HepG2 (cell line): ENCODE results near the gene FUOM. TPM values are rescaled to one million over a fixed set of nuclear protein-coding genes. Genes with fewer than 3 reads are reported as not detected.
A peak's percentile ranks its signal among the peaks of the same experiment; 100 is the strongest.

Source experiments
- ATAD3A ChIP-seq: sonication (generic); formaldehyde crosslinking; IDR thresholded peaks from 2 replicates; pipeline ENCODE4 v1.4.0; 2020; ENCODE audit warnings: missing genetic modification reagents
- ELF3 ChIP-seq: IDR thresholded peaks from 2 replicates; pipeline ENCODE4 v1.6.1; 2016; ENCODE audit warnings: missing genetic modification reagents, missing compliant biosample characterization
- GMEB2 ChIP-seq: IDR thresholded peaks from 2 replicates; pipeline ENCODE4 v1.6.1; 2016; ENCODE audit warnings: missing biosample characterization, missing genetic modification reagents, low read depth
- JUNB ChIP-seq: sonication (generic); formaldehyde crosslinking; IDR thresholded peaks from 2 replicates; pipeline ENCODE4 v1.8.0; 2022; ENCODE audit warnings: missing genetic modification reagents, mild to moderate bottlenecking, borderline replicate concordance
- KAT8 ChIP-seq: IDR thresholded peaks from 2 replicates; pipeline ENCODE4 v1.6.1; 2016; ENCODE audit warnings: missing genetic modification reagents, missing compliant biosample characterization
- MEIS1 ChIP-seq: sonication (generic); formaldehyde crosslinking; IDR thresholded peaks from 2 replicates; pipeline ENCODE4 v1.9.0; 2021; ENCODE audit warnings: mild to moderate bottlenecking, missing genetic modification reagents, moderate library complexity, borderline replicate concordance
- PHF20 ChIP-seq: sonication (generic); formaldehyde crosslinking; IDR thresholded peaks from 2 replicates; pipeline ENCODE4 v1.5.0; 2020; ENCODE audit warnings: mild to moderate bottlenecking, missing genetic modification reagents
- TCF12 ChIP-seq, 2 experiments: fragments of 450-650 bp in 1 of 2; sonication (generic) in 1 of 2; formaldehyde crosslinking in 1 of 2; IDR thresholded peaks; 2 replicates each; pipeline versions ENCODE4 v1.6.1 to v1.8.0; 2017 to 2022; ENCODE audit warnings: antibody characterized with exemption in 1 of 2, mild to moderate bottlenecking in 1 of 2, missing genetic modification reagents in 1 of 2, moderate library complexity in 1 of 2
- TCF7L2 ChIP-seq: IDR thresholded peaks from 2 replicates; pipeline ENCODE4 v1.6.1; 2011; ENCODE audit warnings: mild to moderate bottlenecking, low read depth, low read length, moderate library complexity
- WIZ ChIP-seq: sonication (generic); formaldehyde crosslinking; IDR thresholded peaks from 2 replicates; pipeline ENCODE4 v1.5.1; 2020; ENCODE audit warnings: mild to moderate bottlenecking, missing genetic modification reagents
- XRCC5 ChIP-seq: fragments of 200-400 bp; formaldehyde crosslinking; optimal IDR thresholded peaks from 2 replicates; pipeline ENCODE3; 2017; ENCODE audit warnings: mild to moderate bottlenecking, low read length
- ZFP36 ChIP-seq: fragments of 150-350 bp; IDR thresholded peaks from 2 replicates; pipeline ENCODE4 v1.6.1; 2018; ENCODE audit warnings: borderline replicate concordance, low read length, low read depth; ENCODE audit not compliant: partially characterized antibody
- ZFX ChIP-seq: sonication (generic); formaldehyde crosslinking; IDR thresholded peaks from 2 replicates; pipeline ENCODE4 v1.4.0; 2020; ENCODE audit warnings: mild to moderate bottlenecking, low read depth, missing genetic modification reagents, moderate library complexity
- ZNF180 ChIP-seq: sonication (generic); formaldehyde crosslinking; IDR thresholded peaks from 2 replicates; pipeline ENCODE4 v1.4.0; 2020; ENCODE audit warnings: low read depth, missing genetic modification reagents, borderline replicate concordance
- ZNF549 ChIP-seq: sonication (generic); formaldehyde crosslinking; IDR thresholded peaks from 2 replicates; pipeline ENCODE4 v1.5.0; 2020; ENCODE audit warnings: missing genetic modification reagents
- ZNF562 ChIP-seq: sonication (generic); formaldehyde crosslinking; IDR thresholded peaks from 2 replicates; pipeline ENCODE4 v1.8.0; 2022; ENCODE audit warnings: missing genetic modification reagents, borderline replicate concordance
- ZNF839 ChIP-seq: sonication (generic); formaldehyde crosslinking; IDR thresholded peaks from 2 replicates; pipeline ENCODE4 v1.4.0; 2020; ENCODE audit warnings: missing genetic modification reagents, mild to moderate bottlenecking, borderline replicate concordance
- ZSCAN12 ChIP-seq: sonication (generic); formaldehyde crosslinking; IDR thresholded peaks from 2 replicates; pipeline ENCODE4 v1.9.0; 2021; ENCODE audit warnings: mild to moderate bottlenecking, missing genetic modification reagents
- ZZZ3 ChIP-seq: sonication (generic); formaldehyde crosslinking; IDR thresholded peaks from 2 replicates; pipeline ENCODE4 v1.4.0; 2020; ENCODE audit warnings: missing genetic modification reagents, mild to moderate bottlenecking, borderline replicate concordance
- polyA plus RNA-seq, 8 experiments: library from polyadenylated mRNA; depleted of rRNA in 3 of 8; stranded (reverse) in 7 of 8; unstranded in 1 of 8; fragments of >200 nt; fragmentation: Illumina TruSeq in 4 of 8; extraction: Trizol in 4 of 8; gene quantifications; 2 replicates each; pipeline versions ENCODE4 v1.2.1 to v1.2.3, GENCODE V29; 2011 to 2016; ENCODE audit warnings: low read depth in 4 of 8, missing spikeins in 1 of 8, mixed read lengths in 1 of 8; ENCODE audit not compliant: insufficient read depth in 1 of 8
- total RNA-seq, 5 experiments: library from RNA; depleted of rRNA; stranded (reverse); fragments of >200 nt; fragmentation: Illumina TruSeq; extraction: Trizol; gene quantifications; 2 replicates each; pipeline ENCODE4 v1.2.3, GENCODE V29; 2016; ENCODE audit warnings: low read depth in 1 of 5
- TF ChIP-seq, protein P1 (sequence below): IDR thresholded peaks from 2 replicates; pipeline ENCODE4 v1.6.1; 2018; ENCODE audit warnings: missing genetic modification reagents
- TF ChIP-seq, protein P2 (sequence below): sonication (generic); formaldehyde crosslinking; IDR thresholded peaks from 2 replicates; pipeline ENCODE4 v1.4.0; 2020; ENCODE audit warnings: mild to moderate bottlenecking, missing genetic modification reagents

The FUOM gene
- total and polyA plus RNA-seq, 2 of the 13 experiments (the other 11 are each of a cell fraction or from before 2014, with no cell fraction given) = 27.5 to 60.4 TPM

GRCh38 chr10:133378251-133379096, 20.7 kb upstream of the FUOM start (continued):
- TF ChIP-seq WIZ (CRISPR knock-in tag) = peak; percentile 89; the same call in 1 of the 2 replicates
- TF ChIP-seq ZSCAN12 (CRISPR knock-in tag) = 0 out of 2 replicates have a peak, but pooled peaks have one; percentile 18
- TF ChIP-seq ZFP36 = no peak
- TF ChIP-seq XRCC5 = no peak
- TF ChIP-seq ZNF839 = no peak
- TF ChIP-seq ZNF562 (CRISPR knock-in tag) = no peak
- TF ChIP-seq ZFX (CRISPR knock-in tag) = peak; percentile 67
- TF ChIP-seq MEIS1 (CRISPR knock-in tag) = no peak
- TF ChIP-seq, protein P1, sequence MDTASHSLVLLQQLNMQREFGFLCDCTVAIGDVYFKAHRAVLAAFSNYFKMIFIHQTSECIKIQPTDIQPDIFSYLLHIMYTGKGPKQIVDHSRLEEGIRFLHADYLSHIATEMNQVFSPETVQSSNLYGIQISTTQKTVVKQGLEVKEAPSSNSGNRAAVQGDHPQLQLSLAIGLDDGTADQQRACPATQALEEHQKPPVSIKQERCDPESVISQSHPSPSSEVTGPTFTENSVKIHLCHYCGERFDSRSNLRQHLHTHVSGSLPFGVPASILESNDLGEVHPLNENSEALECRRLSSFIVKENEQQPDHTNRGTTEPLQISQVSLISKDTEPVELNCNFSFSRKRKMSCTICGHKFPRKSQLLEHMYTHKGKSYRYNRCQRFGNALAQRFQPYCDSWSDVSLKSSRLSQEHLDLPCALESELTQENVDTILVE = no peak
- TF ChIP-seq TCF7L2 = no peak
- TF ChIP-seq ZZZ3 (CRISPR knock-in tag) = 0 out of 2 replicates have a peak, but pooled peaks have one; percentile 44
- TF ChIP-seq KAT8 (CRISPR knock-in tag) = peak; percentile 58
- no peak for TF ChIP-seq ELF3
- TF ChIP-seq TCF12 (IDR thresholded peaks at IDR 0.05) = no peak
- TF ChIP-seq TCF12 (CRISPR knock-in tag; IDR thresholded peaks at IDR 0.05) = peak; percentile 82
- TF ChIP-seq ZNF549 (CRISPR knock-in tag) = 0 out of 2 replicates have a peak, but pooled peaks have one; percentile 33
- no peak for TF ChIP-seq GMEB2 (CRISPR knock-in tag)
- no peak for TF ChIP-seq ZNF180
- TF ChIP-seq, protein P2, sequence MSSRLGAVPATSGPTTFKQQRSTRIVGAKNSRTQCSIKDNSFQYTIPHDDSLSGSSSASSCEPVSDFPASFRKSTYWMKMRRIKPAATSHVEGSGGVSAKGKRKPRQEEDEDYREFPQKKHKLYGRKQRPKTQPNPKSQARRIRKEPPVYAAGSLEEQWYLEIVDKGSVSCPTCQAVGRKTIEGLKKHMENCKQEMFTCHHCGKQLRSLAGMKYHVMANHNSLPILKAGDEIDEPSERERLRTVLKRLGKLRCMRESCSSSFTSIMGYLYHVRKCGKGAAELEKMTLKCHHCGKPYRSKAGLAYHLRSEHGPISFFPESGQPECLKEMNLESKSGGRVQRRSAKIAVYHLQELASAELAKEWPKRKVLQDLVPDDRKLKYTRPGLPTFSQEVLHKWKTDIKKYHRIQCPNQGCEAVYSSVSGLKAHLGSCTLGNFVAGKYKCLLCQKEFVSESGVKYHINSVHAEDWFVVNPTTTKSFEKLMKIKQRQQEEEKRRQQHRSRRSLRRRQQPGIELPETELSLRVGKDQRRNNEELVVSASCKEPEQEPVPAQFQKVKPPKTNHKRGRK (CRISPR knock-in tag) = no peak
- TF ChIP-seq JUNB = no peak
- peak; percentile 49; the same call in 1 of the 2 replicates for TF ChIP-seq PHF20 (CRISPR knock-in tag)
- no peak for TF ChIP-seq ATAD3A
